GM04503 (cell line): ENCODE measurements around the gene PPM1D.
A peak's percentile ranks its signal among the peaks of the same experiment; 100 is the strongest.
"Not testable (repeated sequence)": the region's sequence is repeated elsewhere in the genome, so short reads cannot be mapped to it uniquely, and the experiment has no call there.

Experiments
- DNase-seq: peaks from one replicate; pipeline ENCODE4 v3.0.0-alpha.2; 2012; ENCODE audit warnings: low read depth

The PPM1D gene

DNA sequence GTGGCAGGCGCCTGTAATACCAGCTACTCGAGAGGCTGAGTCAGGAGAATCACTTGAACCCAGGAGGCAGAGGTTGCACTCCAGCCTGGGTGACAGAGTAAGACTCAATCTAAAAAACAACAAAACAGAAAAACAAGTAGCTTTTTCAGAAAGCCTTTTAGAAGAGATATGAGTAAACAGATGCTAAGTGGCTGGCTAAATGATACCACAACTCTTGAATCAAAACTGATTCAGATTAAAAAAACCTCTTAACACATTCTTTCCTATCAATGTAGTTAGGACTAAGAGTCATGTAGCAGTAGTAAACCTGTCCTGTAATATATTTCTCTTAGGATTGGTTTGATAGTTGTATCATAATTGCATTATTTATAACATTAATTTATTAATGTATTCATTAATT is 23.0 kb downstream of the PPM1D start:
- DNase-seq = no peak

DNA sequence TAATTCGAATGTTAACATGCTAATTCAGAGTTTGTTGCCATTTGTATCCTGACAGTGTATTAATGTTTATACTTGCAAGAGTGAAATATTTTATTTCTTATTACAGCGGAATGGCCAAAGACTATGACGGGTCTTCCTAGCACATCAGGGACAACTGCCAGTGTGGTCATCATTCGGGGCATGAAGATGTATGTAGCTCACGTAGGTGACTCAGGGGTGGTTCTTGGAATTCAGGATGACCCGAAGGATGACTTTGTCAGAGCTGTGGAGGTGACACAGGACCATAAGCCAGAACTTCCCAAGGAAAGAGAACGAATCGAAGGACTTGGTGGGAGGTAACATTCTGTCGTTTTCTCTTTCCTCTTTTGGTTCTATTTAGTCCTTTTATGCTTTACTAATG is 23.4 kb downstream of the PPM1D start:
- DNase-seq = no peak

DNA sequence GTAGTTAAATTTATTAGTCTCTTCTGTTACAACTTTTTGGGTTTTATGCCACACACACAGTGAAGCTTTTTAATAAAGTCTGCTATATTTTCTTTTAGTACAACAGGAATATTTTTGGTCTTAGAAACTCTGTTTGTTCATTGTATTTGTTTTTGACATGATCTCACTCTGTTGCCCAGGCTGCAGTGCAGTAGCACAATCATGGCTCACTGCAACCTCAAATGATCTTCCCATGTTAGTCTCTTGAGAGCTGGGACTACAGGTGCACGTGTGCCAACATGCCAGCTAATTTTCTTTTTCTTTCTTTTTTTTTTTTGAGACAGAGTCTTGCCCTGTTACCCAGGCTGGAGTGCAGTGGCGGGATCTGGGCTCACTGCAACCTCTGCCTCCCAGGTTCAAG is 27.1 kb downstream of the PPM1D start:
- no peak for DNase-seq

GRCh38 chr17:60628252-60628889 is 28.4 kb downstream of the PPM1D start:
- DNase-seq = no peak

DNA sequence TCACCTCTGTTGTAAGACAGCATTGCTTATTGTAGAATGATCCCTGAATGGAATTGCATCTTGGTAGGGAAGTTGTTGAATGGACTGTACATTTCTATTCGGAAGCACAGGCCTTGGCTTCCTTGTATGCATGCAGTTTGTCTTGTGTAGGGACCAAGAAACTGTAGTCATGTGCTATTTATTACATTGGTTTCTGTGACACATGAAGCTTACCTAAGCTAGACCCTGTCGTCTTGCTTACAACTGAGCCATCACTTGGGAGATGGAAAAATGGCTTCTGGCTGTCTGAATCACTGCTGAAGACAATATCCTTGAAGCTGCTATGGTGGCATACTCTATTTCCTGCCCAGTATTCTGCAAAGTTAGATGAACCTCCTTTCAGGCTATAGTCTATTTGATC is 29.1 kb downstream of the PPM1D start:
- DNase-seq = no peak

DNA sequence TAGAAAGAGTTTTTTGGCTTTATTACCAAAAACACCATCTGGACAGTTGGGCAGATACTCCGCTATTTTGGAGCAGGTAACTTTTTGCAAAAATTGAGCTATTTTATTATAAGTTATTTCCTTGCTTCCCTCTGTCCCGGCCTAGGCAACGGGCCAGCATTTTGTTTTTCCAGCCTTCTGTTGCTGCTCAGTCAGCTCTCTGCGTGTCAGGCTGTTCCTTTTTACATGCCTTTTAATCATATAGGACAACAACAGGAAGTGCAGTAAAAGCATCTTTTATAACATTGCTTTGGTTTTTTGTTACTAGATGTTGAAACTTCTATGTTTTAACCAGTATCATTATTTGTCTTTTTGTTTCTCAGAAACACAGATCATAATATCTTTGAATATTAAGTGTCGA is 30.4 kb downstream of the PPM1D start:
- DNase-seq = no peak

DNA sequence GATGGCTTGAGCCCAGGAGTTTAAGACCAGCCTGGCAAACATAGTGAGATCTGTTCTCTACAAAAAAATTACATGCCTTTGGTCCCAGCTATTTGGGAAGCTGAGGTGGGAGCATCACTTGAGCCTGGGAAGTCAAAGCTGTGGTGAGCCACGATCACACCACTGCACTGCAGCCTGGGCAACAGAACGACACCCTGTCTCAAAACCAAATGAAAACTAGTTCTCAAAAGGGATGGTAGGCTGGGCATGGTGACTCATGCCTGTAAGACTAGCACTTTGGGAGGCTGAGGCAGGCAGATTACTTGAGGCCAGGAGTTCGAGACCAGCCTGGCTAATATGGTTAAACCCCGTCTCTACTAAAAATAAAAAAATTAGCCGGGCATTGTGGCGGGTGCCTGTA is 31.1 kb downstream of the PPM1D start:
- DNase-seq = no peak

GRCh38 chr17:60637683-60638082 is 37.7 kb downstream of the PPM1D start:
- no peak for DNase-seq

DNA sequence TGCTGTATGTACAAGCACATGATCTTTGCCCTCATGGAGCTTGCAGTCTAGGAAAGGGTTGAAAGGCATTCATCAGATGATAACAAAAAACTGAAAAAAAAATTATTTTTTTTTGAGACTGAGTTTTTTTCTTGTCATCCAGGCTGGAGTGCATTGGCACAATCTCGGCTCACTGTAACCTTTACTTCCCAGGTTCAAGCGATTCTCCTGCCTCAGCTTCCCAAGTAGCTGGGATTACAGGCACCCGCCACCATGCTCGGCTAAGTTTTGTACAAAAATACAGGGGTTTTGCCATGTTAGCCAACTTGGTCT is 39.0 kb downstream of the PPM1D start:
- no peak for DNase-seq

DNA sequence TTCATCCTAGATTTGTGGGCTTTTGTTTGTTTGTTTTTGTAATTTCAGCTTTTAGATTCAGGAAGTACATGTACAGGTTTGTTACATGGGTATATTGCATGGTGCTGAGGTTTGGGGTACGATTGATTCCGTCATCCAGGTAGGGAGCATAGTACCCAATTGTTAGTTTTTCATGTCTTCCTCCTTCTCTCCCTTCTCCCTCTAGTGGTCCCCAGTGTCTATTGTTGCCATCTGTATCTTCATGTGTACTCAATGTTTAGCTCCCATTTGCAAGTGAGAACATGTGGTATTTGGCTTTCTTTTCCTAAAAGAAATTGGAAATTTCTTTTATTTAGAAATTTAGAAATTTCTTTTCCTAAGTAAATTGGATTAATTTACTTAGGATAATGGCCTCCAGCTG is 40.5 kb downstream of the PPM1D start:
- no peak for DNase-seq

DNA sequence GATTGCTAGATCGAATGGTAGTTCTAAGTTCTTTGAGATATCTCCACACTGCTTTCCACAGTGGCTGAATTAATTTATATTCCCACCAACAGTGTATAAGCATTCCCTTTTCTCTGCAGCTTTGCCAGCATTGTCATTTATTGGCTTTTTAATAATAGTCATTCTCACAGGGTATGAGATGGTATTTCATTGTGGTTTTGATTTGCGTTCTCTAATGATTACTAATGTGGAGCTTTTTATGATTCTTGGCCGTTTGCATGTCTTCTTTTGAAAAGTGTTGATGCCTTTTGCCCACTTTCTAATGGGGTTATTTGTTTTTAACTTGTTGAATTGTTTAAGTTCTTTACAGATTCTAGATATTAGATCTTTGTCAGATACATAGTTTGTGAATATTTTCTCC is 41.1 kb downstream of the PPM1D start:
- peak; percentile 20 for DNase-seq

DNA sequence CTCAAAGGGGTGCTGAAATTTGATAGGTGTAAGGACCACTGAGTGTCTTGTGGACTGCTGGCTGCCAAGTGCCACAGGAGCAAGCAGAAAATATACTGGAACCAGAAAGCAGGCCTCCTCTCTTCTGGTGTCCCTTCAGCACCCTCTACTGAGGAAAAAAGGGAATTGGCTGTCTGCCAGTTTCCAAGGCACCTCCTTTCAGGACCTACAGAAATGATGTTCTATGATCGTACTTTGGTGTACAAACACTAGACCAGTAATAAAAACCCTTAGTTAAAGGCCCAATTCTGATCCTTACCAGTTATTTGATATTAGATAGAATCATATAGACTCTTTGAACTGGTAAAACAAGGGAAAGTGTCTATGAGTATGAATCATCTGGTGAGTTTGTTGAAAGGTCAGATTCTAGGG is 41.8 kb downstream of the PPM1D start:
- peak; percentile 26 for DNase-seq

GRCh38 chr17:60645918-60646523 is 46.0 kb downstream of the PPM1D start:
- DNase-seq = no peak

DNA sequence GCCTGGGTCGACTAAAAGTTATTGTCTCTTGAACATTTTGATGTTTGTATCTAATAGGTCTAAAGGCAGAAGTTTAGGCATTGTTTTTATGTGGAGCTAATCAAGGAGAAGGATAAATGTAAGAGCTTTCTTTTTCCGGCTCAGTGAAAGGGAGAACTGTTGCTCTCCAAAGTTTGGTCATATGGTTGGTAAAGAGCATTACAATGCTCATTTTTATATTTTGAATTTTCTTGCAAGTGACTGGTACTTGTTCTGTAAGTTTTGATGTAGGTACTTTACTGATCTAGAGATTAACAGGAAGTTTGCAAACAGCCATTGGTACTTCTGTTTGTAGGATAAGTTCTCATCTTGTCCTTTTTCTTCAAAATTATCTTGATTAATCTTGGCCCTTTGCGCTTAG is 46.7 kb downstream of the PPM1D start:
- DNase-seq = no peak

GRCh38 chr17:60647705-60648104 is 47.7 kb downstream of the PPM1D start:
- no peak for DNase-seq

GRCh38 chr17:60652454-60653247 is 52.7 kb downstream of the PPM1D start:
- no peak for DNase-seq

GRCh38 chr17:60653569-60653968 is 53.6 kb downstream of the PPM1D start:
- no peak for DNase-seq

DNA sequence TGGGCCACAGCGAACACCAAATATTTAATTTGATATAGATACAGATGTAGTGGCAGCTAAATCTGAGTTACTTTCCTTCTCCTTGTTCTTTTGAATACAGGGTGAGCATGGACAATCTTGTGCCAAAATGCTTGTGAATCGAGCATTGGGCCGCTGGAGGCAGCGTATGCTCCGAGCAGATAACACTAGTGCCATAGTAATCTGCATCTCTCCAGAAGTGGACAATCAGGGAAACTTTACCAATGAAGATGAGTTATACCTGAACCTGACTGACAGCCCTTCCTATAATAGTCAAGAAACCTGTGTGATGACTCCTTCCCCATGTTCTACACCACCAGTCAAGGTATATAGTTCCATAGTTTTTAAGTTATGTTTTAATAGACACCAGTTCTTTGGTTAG is 56.5 kb downstream of the PPM1D start:
- no peak for DNase-seq

DNA sequence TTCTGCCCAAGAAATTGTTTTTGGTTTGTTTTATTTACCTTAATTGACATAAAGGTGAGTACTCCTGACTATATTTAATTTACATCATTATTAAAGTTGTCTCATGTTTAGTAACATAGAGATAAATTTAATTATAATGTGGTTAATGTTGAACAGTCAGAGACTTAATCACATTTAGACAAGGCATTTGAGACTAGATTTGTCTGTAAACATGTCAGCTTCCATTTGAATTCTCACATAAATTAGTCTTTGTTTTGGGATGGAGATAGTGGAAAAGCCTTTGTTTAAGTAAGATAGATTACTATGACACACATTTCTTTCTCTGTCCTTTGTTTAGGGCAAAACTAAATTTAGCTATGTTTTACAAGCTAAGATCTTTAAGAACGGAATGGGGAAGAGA is 59.2 kb downstream of the PPM1D start:
- DNase-seq = no peak

DNA sequence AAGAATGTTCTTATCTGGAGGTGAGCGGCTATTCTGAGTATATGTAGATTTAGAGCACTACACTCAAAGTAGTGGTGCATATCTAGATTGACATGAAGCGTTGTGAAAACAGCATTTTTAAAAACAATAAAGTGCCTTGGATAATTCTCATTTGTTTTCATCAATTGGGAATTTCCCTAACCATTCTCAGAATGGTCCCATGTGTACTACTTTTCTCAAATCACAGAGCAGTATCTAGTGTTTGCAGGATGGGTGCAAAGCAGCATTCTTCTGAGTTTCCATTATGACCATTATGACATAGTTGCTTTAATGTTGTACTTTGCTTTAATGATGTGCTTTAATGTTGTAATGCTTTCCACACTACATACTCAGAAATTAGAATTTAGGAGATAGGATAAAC is 61.5 kb downstream of the PPM1D start:
- DNase-seq = no peak

DNA sequence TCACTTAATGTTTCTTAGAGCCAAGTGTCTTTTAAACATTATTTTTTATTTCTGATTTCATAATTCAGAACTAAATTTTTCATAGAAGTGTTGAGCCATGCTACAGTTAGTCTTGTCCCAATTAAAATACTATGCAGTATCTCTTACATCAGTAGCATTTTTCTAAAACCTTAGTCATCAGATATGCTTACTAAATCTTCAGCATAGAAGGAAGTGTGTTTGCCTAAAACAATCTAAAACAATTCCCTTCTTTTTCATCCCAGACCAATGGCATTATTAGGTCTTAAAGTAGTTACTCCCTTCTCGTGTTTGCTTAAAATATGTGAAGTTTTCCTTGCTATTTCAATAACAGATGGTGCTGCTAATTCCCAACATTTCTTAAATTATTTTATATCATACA is 64.0 kb downstream of the PPM1D start:
- DNase-seq = peak; percentile 49

- no peak for DNase-seq
Measured at GRCh38 chr17:60665602-60666001, 65.6 kb downstream of the PPM1D start.

GRCh38 chr17:60668741-60669140 is 68.7 kb downstream of the PPM1D start:
- not testable (repeated sequence) for DNase-seq

- DNase-seq = no peak
Measured at GRCh38 chr17:60671482-60671881, 71.5 kb downstream of the PPM1D start.
